ENCODE measurements around the gene ASCL2.

DNA sequence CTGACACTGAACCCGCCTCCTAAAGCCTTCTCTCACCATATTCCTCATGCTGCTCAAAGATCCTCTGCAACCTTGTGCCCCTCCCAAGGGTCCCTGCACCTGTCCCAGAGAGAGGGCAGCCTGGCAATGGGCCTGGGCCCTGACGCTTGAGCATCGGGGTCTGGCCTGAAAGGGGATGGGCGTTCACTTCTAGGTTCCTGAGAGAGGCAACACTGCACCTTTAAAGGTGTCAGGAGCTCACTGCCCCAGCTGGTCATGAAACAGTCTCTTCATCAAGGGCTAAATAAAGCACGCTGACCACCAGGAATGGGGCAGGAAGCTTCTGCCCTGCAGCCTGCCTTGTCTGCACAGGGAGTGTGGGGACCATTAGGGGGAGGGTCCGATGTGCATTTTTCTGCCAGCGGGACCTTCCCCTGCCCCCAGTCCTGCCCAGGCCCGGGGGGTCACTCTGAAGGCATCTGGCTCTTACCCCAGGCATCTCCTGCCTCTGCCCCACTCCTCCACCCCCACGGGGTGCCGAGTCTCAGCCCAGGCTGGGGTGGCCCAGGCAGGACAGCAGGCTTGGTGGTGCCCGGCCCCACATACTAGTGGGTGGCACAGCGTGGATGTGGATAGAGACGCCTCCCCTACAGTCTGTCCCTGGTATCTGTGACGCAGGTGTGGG, 27.9 kb upstream of the ASCL2 start:
- TF ChIP-seq, protein P1, sequence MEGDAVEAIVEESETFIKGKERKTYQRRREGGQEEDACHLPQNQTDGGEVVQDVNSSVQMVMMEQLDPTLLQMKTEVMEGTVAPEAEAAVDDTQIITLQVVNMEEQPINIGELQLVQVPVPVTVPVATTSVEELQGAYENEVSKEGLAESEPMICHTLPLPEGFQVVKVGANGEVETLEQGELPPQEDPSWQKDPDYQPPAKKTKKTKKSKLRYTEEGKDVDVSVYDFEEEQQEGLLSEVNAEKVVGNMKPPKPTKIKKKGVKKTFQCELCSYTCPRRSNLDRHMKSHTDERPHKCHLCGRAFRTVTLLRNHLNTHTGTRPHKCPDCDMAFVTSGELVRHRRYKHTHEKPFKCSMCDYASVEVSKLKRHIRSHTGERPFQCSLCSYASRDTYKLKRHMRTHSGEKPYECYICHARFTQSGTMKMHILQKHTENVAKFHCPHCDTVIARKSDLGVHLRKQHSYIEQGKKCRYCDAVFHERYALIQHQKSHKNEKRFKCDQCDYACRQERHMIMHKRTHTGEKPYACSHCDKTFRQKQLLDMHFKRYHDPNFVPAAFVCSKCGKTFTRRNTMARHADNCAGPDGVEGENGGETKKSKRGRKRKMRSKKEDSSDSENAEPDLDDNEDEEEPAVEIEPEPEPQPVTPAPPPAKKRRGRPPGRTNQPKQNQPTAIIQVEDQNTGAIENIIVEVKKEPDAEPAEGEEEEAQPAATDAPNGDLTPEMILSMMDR (conservative IDR thresholded peaks at IDR 0.05; ENCODE audit: low read depth, low read length): no peak
- no peak for TF ChIP-seq RAD21 (IDR thresholded peaks at IDR 0.05; ENCODE audit: low read length)
- TF ChIP-seq POLR2A (IDR thresholded peaks at IDR 0.05; ENCODE audit: low read depth, low read length): no peak
- no peak for TF ChIP-seq MAZ (IDR thresholded peaks at IDR 0.05; ENCODE audit: borderline replicate concordance, low read depth, low read length)
- no peak for TF ChIP-seq NFE2L2 (IDR thresholded peaks at IDR 0.05; ENCODE audit: low read depth, low read length)

Measured in IMR-90 (cell line).